ENCODE measurements around the gene SETBP1.

The SETBP1 gene

DNA sequence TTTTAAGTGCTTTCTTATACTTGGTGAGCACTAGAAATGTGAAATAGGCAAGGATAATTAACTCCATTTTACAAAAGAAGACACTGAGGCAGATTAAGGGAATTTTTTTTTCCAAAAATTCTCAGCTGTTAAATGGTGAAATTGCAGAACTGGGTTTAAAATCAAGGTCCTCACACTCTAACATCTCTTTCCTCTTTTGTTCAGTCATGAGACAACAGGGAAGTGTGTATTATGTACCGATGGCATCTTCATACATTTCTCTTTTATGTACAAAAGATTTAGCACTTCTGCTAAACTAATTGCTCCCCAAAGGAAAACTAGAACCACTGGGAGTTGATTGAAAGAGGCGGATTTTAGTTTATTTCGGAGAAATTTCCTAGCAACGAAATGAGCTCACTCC is 203.0 kb downstream of the SETBP1 start:
- no CpG with 5 or more reads among the region's 4 CpGs for WGBS, 2 donors (ENCODE audit: extremely low coverage in 2 of 2, insufficient read length in 2 of 2, insufficient replicate concordance in 1 of 2)
- no peak overlapping the region for H2BK15ac ChIP-seq (ENCODE audit: low read length)
- H2AFZ ChIP-seq (ENCODE audit: low read length), result no peak overlapping the region
- peaks cover 0 to 6% of the 10 kb centered on the region in 2 donors for H3K4me1 ChIP-seq (ENCODE audit: control insufficient read depth in 2 of 2, insufficient read depth in 1 of 2, low read depth in 1 of 2, low read length in 2 of 2)
- no peak overlapping the region for H2BK120ac ChIP-seq (ENCODE audit: low read depth, low read length)
- no peak overlapping the region for H2BK5ac ChIP-seq (ENCODE audit: low read length)
- no peaks in the 10 kb centered on the region for H3K79me1 ChIP-seq (ENCODE audit: low read depth, low read length)
- no peak overlapping the region for H3K14ac ChIP-seq (ENCODE audit: low read length)
- H4K8ac ChIP-seq (ENCODE audit: low read depth, low read length), result no peak overlapping the region
- H3K23ac ChIP-seq (ENCODE audit: low read depth, low read length, poor library complexity), result no peak overlapping the region
- H2BK12ac ChIP-seq (ENCODE audit: low read length), result no peak overlapping the region
- H3K27me3 ChIP-seq (ENCODE audit: control insufficient read depth in 3 of 3, insufficient read depth in 3 of 3, low read depth in 1 of 3, low read length in 3 of 3), result no peaks in the 10 kb centered on the region
- H3K36me3 ChIP-seq (replicated peaks in 1 of 2; ENCODE audit: control insufficient read depth in 2 of 2, insufficient read depth in 2 of 2, low read length in 2 of 2), result no peaks in the 10 kb centered on the region
- H3K4ac ChIP-seq (ENCODE audit: low read length), result no peak overlapping the region
- no peak overlapping the region for H3K9ac ChIP-seq (ENCODE audit: low read depth, low read length, poor library complexity)
- H3K4me2 ChIP-seq (ENCODE audit: insufficient read depth, low read length, poor library complexity, severe bottlenecking), result no peak overlapping the region
- no peak overlapping the region for H3K27ac ChIP-seq (replicated peaks; ENCODE audit: low read length)
- no peak for DNase-seq (ENCODE audit: low spot score)
- H4K91ac ChIP-seq (ENCODE audit: low read depth, low read length, poor library complexity), result no peak overlapping the region
- H3K18ac ChIP-seq (ENCODE audit: low read length), result no peak overlapping the region
- H3K4me3 ChIP-seq (ENCODE audit: low read length in 2 of 2), result no peak overlapping the region
- no peaks in the 10 kb centered on the region for H3K9me3 ChIP-seq (replicated peaks in 1 of 2; ENCODE audit: control insufficient read depth in 2 of 2, insufficient read depth in 1 of 2, low read depth in 1 of 2, low read length in 2 of 2)
- no peak overlapping the region for H2AK5ac ChIP-seq (ENCODE audit: low read depth, low read length)

DNA sequence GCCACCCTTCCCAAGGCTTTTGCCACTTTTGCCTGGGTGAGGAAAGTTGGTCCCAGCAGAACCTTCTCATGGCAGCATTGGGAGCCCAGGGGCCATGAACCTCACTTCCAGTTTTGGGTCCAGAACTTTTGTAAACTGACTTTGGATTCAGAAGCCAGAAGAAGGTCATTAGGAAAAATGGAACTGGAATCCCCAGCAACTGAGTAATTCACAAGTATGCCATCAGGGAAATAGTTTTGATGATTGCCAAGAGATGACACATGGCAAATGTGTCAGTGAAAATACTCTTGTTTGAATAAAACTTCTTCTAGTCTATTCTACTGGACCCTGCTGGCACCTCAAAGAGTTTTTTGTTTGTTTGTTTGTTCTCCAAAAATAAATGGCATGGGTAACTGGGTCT is 203.7 kb downstream of the SETBP1 start:
- no peak overlapping the region for H4K91ac ChIP-seq (ENCODE audit: low read depth, low read length, poor library complexity)
- no peak overlapping the region for H2AK5ac ChIP-seq (ENCODE audit: low read depth, low read length)
- DNase-seq (ENCODE audit: low spot score), result no peak
- H3K9me3 ChIP-seq (replicated peaks in 1 of 2; ENCODE audit: control insufficient read depth in 2 of 2, insufficient read depth in 1 of 2, low read depth in 1 of 2, low read length in 2 of 2), result no peaks in the 10 kb centered on the region
- no peak overlapping the region for H3K27ac ChIP-seq (replicated peaks; ENCODE audit: low read length)
- H2BK15ac ChIP-seq (ENCODE audit: low read length), result no peak overlapping the region
- no peak overlapping the region for H2BK120ac ChIP-seq (ENCODE audit: low read depth, low read length)
- H3K27me3 ChIP-seq (ENCODE audit: control insufficient read depth in 3 of 3, insufficient read depth in 3 of 3, low read depth in 1 of 3, low read length in 3 of 3), result no peaks in the 10 kb centered on the region
- H3K18ac ChIP-seq (ENCODE audit: low read length), result no peak overlapping the region
- no peak overlapping the region for H3K14ac ChIP-seq (ENCODE audit: low read length)
- no peak overlapping the region for H2BK12ac ChIP-seq (ENCODE audit: low read length)
- H2BK5ac ChIP-seq (ENCODE audit: low read length), result no peak overlapping the region
- H3K36me3 ChIP-seq (replicated peaks in 1 of 2; ENCODE audit: control insufficient read depth in 2 of 2, insufficient read depth in 2 of 2, low read length in 2 of 2), result no peaks in the 10 kb centered on the region
- no peak overlapping the region for H4K8ac ChIP-seq (ENCODE audit: low read depth, low read length)
- H3K79me1 ChIP-seq (ENCODE audit: low read depth, low read length), result no peaks in the 10 kb centered on the region
- no peak overlapping the region for H3K9ac ChIP-seq (ENCODE audit: low read depth, low read length, poor library complexity)
- no peak overlapping the region for H3K4me3 ChIP-seq (ENCODE audit: low read length in 2 of 2)
- no peak overlapping the region for H3K4ac ChIP-seq (ENCODE audit: low read length)
- H2AFZ ChIP-seq (ENCODE audit: low read length), result no peak overlapping the region
- H3K4me1 ChIP-seq (ENCODE audit: control insufficient read depth in 2 of 2, insufficient read depth in 1 of 2, low read depth in 1 of 2, low read length in 2 of 2), result peaks cover 0 to 6% of the 10 kb centered on the region in 2 donors
- H3K4me2 ChIP-seq (ENCODE audit: insufficient read depth, low read length, poor library complexity, severe bottlenecking), result no peak overlapping the region
- no peak overlapping the region for H3K23ac ChIP-seq (ENCODE audit: low read depth, low read length, poor library complexity)

DNA sequence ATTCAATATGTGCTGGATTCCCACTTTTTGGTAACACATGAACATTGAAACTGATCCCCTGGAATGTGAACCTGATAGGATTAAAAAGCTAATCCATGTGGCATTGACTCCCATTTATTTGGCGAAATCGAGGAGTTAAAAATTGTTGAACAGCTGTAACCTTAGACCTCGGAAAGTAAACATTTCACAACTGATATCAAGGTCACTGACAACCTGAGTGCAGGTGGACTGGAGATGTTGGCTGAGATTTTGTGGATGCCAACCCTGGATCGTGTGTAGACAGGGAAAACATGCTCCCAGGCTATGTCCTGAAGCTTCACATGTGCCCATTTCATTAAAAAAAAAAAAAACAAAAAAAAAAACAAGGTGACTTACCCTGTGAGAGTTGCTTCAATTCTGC is 204.8 kb downstream of the SETBP1 start:
- Histone ChIP-seq H3K27me3 (ENCODE audit: control insufficient read depth in 3 of 3, insufficient read depth in 3 of 3, low read depth in 1 of 3, low read length in 3 of 3) (no peaks in the 10 kb centered on the region), H3K4me1 (ENCODE audit: control insufficient read depth in 2 of 2, insufficient read depth in 1 of 2, low read depth in 1 of 2, low read length in 2 of 2) (peaks cover 0 to 6% of the 10 kb centered on the region in 2 donors), H3K4ac (ENCODE audit: low read length) (no peak overlapping the region), H3K4me2 (ENCODE audit: insufficient read depth, low read length, poor library complexity, severe bottlenecking) (no peak overlapping the region), H3K9ac (ENCODE audit: low read depth, low read length, poor library complexity) (no peak overlapping the region), H2BK12ac (ENCODE audit: low read length) (no peak overlapping the region), H3K14ac (ENCODE audit: low read length) (no peak overlapping the region), H3K9me3 (replicated peaks in 1 of 2; ENCODE audit: control insufficient read depth in 2 of 2, insufficient read depth in 1 of 2, low read depth in 1 of 2, low read length in 2 of 2) (peaks cover 0 to 4% of the 10 kb centered on the region in 2 donors), H3K18ac (ENCODE audit: low read length) (no peak overlapping the region), H2BK120ac (ENCODE audit: low read depth, low read length) (no peak overlapping the region), H3K27ac (replicated peaks; ENCODE audit: low read length) (no peak overlapping the region), H3K36me3 (replicated peaks in 1 of 2; ENCODE audit: control insufficient read depth in 2 of 2, insufficient read depth in 2 of 2, low read length in 2 of 2) (no peaks in the 10 kb centered on the region), H4K8ac (ENCODE audit: low read depth, low read length) (no peak overlapping the region), H3K79me1 (ENCODE audit: low read depth, low read length) (no peaks in the 10 kb centered on the region), H3K23ac (ENCODE audit: low read depth, low read length, poor library complexity) (no peak overlapping the region), H2AK5ac (ENCODE audit: low read depth, low read length) (no peak overlapping the region), H2AFZ (ENCODE audit: low read length) (no peak overlapping the region), H4K91ac (ENCODE audit: low read depth, low read length, poor library complexity) (no peak overlapping the region), H3K4me3 (ENCODE audit: low read length in 2 of 2) (no peak overlapping the region), H2BK15ac (ENCODE audit: low read length) (no peak overlapping the region), H2BK5ac (ENCODE audit: low read length) (no peak overlapping the region)
- WGBS, 2 donors (ENCODE audit: extremely low coverage in 2 of 2, insufficient read length in 2 of 2, insufficient replicate concordance in 1 of 2), result no CpG with 5 or more reads among the region's 4 CpGs
- no peak for DNase-seq (ENCODE audit: low spot score)

DNA sequence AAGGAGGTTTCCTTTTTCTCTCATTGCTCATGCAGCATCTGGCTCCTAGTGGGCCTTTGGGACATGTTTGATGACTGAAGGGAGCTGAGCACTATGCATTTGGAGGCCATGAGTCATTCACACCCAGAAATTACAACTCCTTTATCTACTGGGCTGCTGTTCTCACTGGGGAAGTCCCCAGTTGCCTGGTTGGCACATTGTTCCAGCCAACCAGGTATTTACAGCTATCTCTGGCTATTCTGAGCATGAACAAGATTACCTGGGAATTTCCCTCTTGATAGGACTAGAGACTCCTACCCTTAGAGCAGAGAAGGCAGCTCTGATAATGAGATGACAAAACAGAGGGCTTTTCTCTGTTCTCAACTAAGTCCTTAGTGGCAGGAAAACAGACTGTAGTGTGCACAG is 206.5 kb downstream of the SETBP1 start:
- Histone ChIP-seq H2AFZ (ENCODE audit: low read length) (no peak overlapping the region), H3K27ac (replicated peaks; ENCODE audit: low read length) (no peak overlapping the region), H3K4me2 (ENCODE audit: insufficient read depth, low read length, poor library complexity, severe bottlenecking) (no peak overlapping the region), H2BK5ac (ENCODE audit: low read length) (no peak overlapping the region), H2BK120ac (ENCODE audit: low read depth, low read length) (no peak overlapping the region), H3K36me3 (replicated peaks in 1 of 2; ENCODE audit: control insufficient read depth in 2 of 2, insufficient read depth in 2 of 2, low read length in 2 of 2) (no peaks in the 10 kb centered on the region), H4K91ac (ENCODE audit: low read depth, low read length, poor library complexity) (no peak overlapping the region), H4K8ac (ENCODE audit: low read depth, low read length) (no peak overlapping the region), H3K4me1 (ENCODE audit: control insufficient read depth in 2 of 2, insufficient read depth in 1 of 2, low read depth in 1 of 2, low read length in 2 of 2) (peaks cover 0 to under 1% of the 10 kb centered on the region in 2 donors), H3K23ac (ENCODE audit: low read depth, low read length, poor library complexity) (no peak overlapping the region), H2AK5ac (ENCODE audit: low read depth, low read length) (no peak overlapping the region), H3K14ac (ENCODE audit: low read length) (no peak overlapping the region), H2BK15ac (ENCODE audit: low read length) (no peak overlapping the region), H3K9me3 (replicated peaks in 1 of 2; ENCODE audit: control insufficient read depth in 2 of 2, insufficient read depth in 1 of 2, low read depth in 1 of 2, low read length in 2 of 2) (peaks cover 1 to 18% of the 10 kb centered on the region in 2 donors), H3K79me1 (ENCODE audit: low read depth, low read length) (no peaks in the 10 kb centered on the region), H3K9ac (ENCODE audit: low read depth, low read length, poor library complexity) (no peak overlapping the region), H3K4me3 (ENCODE audit: low read length in 2 of 2) (no peak overlapping the region), H3K27me3 (ENCODE audit: control insufficient read depth in 3 of 3, insufficient read depth in 3 of 3, low read depth in 1 of 3, low read length in 3 of 3) (no peaks in the 10 kb centered on the region), H3K18ac (ENCODE audit: low read length) (no peak overlapping the region), H3K4ac (ENCODE audit: low read length) (no peak overlapping the region), H2BK12ac (ENCODE audit: low read length) (no peak overlapping the region)
- no peak for DNase-seq (ENCODE audit: low spot score)

Data from neuronal stem cell (in vitro differentiated cells).